ENCODE measurements around the gene POLR1G.
A peak's percentile ranks its signal among the peaks of the same experiment; 100 is the strongest.
"Not testable (repeated sequence)": the region's sequence is repeated elsewhere in the genome, so short reads cannot be mapped to it uniquely, and the experiment has no call there.

Gene POLR1G

DNA sequence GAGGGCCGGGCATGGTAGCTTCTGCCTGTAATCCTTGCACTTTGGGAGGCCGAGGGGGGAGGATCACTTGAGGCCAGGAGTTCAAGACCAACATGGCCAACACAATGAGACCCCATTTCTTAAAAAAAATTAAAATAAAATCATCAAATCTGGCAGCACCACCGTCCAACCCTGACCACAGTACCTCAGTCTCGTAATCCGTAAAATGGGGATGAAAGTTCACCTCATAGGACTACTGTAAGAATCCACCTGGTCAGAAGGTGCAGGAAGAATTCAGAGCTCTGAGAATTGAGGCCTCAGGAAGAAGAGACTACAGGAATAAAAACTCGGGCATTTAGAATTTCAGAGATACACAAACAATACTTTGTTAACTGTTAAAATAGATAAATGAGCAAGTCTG, 4.6 kb upstream of the POLR1G start:
- no peak for DNase-seq

DNA sequence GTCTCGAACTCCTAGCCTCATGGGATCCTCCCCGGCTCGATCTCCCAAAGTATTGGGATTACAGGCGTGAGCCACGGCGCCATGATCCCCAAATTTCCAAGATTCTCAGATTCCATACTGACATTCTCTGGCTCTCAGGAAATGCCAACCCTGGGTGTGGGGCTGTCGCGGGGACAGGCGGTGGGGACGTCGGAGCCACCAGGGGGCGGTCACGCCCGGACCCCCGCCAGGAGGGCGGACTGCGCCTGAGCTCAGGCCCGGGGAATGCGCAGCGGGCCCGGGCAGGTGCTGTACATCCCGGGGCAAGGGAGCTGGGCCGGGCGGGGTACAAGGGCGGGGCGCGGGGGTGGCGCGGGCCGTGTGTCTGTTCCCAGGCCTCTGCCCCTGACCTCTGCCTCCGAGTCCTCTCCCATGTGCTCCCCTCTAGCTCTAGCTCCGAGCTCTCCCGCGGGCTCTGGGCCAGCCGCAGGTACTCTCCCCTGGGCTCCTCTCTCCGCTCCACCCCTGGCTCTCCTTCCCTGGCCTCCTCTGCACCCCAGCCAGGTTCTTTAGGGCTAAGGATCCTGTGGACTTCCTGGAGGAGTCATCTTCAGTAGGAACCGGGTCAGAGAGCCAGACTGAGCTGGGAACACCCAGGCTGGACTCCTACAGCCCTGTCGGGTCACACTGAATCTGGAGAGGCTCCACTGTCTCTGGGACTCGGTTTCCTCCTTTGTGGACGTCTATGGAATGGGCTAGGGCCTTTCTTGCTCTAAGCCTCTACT, 4.0 kb upstream of the POLR1G start:
- no peak for DNase-seq

DNA sequence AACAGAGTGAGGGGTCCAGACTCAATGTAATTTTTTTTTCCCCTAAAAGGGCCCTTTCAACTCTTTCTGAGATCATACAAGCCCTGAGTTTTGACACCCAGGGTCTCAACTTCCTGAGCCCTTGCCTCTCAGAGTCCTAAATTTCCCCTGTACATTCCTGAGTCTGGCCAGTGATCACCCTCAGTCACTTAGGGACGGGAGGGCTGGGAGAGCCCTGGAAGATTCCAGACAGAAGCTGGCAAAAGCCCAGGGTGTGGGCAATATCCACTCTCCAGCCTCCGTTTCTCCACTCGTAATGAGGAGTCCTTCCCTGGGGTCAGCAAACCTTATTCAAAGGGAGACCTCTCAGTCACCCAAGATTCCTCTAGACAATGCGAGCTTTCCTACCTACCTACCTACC, 3.2 kb upstream of the POLR1G start:
- DNase-seq = no peak

GRCh38 chr19:45403781-45404556, 2.5 kb upstream of the POLR1G start:
- DNase-seq = peak in 1 of 2 donors; percentile 23

DNA sequence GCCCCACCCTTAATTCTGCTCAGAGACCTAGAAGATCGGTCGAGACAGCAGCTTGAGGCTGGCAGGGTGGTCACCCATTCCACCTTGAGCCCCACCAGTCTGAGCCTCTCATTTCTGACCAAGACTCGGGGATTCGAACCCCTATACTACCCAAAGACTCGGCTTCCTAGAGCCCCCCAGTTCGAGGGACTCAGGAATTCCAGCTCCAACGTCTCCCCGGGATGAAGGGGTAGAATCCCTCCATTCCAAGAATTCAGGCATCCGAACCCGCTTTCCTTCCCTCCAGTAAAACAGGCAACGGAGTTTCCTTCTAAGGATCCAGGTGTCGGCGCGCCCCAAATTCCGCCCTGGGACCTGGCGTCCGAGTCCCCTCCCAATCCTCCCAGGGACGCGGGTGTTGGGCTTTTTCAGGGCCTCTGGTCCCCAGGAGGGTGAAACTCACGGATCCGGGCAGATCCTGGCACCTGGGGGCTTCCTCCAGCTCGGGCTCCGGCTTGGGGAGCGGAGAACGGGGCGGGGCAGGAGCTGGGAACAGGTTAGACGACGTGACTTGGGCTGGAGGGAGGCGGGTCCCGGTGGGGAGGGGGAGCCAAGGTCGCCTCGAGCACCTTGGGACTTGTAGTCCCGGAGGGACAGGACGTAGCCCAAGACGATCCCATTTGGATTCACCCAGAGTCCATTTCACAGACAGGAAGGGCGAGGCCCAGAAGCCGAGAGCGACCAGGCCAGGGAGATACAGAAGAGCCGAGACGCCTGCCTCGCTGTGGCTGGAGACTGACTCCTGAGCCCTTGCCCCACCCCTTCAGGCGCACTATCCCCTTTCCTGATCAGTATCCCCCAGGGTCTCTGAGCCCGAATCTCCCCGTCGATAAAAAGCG, 1.6 kb upstream of the POLR1G start, which contains the start of gene PPP1R13L:
Gene PPP1R13L, minus strand, starts transcription at position 513 of the 878 bp plus-strand sequence. CDS start 6,751 bp downstream, outside the sequence.
- DNase-seq = no peak

DNA sequence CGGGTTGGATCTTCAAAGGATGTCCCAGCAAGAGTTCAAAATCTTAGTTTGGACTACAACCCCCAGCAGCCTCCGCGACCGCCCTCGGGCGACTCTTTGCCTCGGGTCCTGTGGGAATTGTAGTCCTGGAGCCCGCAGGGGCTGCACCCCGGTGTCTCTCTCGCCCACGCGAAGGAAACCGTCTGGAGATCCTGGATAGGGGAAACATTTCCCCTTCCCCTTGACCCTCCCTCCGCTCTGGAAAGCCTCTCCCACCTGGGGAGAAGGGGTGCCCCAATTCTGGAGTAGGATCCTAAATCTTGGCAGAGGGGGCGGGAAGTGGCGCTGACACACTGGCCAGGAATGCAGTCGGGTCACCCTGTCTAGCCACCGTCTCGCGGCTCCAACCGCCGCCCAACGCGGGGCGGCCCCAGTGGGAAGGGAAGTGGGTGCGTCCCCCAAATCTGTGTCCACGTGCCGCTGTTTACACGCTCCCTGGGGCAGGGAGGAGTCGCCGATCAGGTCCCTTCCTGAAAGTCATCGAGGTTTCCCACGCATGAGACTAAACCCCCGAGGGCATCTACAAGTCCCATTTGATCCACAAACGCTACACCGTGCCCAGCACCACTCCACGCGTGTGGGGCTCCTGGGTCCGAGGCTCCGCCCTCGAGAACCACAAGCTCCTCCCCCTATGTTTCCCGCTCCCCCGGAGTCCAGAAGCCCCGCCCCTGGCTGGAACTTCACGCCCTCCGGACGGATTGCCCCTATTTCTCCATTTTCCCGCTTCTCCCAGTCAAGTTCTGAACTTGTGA, 814 bp upstream of the POLR1G start:
- peak; percentile 77 to 85 for DNase-seq

- no peak for DNase-seq
These were observed 589 bp downstream of the POLR1G start for GRCh38 chr19:45407091-45407375.

DNA sequence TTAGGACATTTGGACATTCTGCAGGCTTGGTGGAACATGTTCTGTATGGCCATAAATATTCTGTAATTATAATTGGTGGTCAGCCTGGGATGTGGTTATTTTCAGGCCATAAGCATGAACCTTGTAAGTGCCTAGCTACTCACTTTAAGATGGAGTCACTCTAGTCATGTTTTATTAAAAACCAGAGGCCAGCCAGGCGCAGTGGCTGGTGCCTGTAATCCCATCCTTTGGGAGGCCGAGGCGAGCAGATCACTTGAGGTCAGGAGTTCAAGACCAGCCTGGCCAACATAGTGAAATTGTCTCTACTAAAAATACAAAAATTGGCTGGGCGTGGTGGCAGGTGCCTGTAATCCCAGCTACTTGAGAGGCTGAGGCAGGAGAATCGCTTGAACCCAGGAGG, 1.1 kb downstream of the POLR1G start:
- DNase-seq = not testable (repeated sequence)

- no peak for DNase-seq
These were observed 1.7 kb downstream of the POLR1G start for GRCh38 chr19:45408121-45408520.

GRCh38 chr19:45408830-45409556, 2.5 kb downstream of the POLR1G start:
- DNase-seq = no peak

DNA sequence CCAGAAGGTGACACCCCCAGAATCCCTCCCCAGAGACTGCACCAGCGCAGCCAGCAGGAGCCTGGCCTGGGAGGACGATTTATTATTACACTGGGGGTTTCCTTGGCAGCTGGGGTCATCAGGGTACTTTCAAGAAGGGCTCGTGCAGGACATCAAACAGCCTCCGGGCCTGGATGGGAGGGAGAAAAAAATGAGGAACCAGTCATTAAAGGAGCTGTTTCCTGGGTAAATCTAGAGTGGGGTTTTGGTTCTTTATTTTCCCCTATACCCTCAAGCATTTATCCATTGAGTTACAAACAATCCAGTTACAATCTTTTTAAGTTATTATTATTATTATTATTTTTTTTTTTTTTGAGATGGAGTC, 3.1 kb downstream of the POLR1G start:
- DNase-seq = no peak

DNA sequence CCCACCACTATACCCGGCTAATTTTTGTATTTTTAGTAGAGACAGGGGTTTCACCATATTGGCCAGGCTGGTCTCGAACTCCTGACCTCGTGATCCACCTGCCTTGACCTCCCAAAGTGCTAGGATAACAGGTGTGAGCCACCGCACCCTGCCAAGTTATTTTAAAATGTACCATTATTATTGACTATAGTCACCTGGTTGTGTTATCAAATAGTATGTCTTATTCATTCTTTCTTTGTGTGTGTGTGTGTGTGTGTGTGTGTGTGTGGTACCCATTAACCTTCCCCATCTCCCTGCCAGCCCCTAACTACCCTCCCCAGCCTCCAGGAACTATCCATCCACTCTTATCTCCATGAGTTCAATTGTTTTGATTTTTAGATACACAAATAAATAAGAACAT, 3.9 kb downstream of the POLR1G start:
- DNase-seq = not testable (repeated sequence)

GRCh38 chr19:45413497-45413896, 7.1 kb downstream of the POLR1G start:
- no peak for DNase-seq

- no peak for DNase-seq
These were observed 8.0 kb downstream of the POLR1G start for GRCh38 chr19:45414468-45414867.

GRCh38 chr19:45417151-45417550, 10.7 kb downstream of the POLR1G start:
- DNase-seq = no peak

- no peak for DNase-seq
These were observed 12.4 kb downstream of the POLR1G start for GRCh38 chr19:45418802-45419201.

GRCh38 chr19:45419396-45419795, 13.0 kb downstream of the POLR1G start:
- peak; percentile 58 to 69 for DNase-seq

DNA sequence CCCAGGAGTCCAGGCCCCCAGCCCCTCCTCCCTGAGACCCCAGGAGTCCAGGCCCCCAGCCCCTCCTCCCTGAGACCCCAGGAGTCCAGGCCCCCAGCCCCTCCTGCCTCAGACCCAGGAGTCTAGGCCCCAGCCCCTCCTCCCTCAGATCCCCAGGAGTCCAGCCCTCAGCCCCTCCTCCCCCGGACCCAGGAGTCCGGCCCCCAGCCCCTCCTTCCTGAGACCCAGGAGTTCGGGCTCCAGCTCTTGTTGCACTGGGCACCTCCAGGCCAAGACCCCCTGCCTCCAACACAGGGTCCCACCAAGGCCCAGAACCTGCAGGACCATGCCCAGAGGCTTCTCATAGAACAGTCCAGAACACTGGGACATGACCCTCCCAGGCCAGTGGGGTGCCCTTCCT, 13.5 kb downstream of the POLR1G start:
- DNase-seq = no peak

GRCh38 chr19:45420356-45420755, 13.9 kb downstream of the POLR1G start:
- DNase-seq = no peak

GRCh38 chr19:45420871-45421270, 14.4 kb downstream of the POLR1G start:
- no peak for DNase-seq

DNA sequence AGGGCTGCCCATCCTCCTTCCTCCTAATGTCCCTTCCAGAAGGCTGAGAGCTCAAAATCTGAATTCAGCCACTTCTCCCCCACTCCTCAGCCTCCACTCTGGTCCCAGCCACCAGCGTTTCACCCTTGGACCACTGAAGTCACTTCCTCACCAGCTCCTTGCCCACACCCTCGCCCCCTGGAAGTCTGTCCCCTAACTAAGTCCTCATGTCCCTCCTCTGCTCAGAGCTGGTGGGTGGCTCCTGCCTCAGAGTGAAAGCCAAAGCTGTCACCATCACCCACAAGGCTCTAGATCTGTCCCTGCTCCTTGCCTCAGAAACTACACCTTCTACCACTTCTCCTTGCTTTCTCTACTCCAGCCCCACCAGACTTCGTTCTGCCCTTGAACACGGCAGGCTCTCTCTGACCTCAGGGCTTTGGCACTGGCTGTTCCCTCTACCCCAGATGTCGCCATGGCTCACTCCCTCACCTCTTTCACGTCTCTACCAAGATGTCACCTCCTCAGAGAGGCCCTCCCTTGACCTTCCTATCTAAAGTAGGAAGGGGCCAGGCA, 15.6 kb downstream of the POLR1G start:
- DNase-seq = peak in 1 of 2 donors; percentile 43

Measured in inflammatory macrophage treated with lipopolysaccharide for 1 hour (primary cell).